ENCODE results near the gene ESPN. TPM values are rescaled to one million over a fixed set of nuclear protein-coding genes. Genes with fewer than 3 reads are reported as not detected.

Gene ESPN
- total and polyA plus RNA-seq, 10 of the 15 experiments (the other 5 are each of a cell fraction or from before 2014, with no cell fraction given) = 0.18 to 0.71 (median 0.59) TPM; not detected in 7

DNA sequence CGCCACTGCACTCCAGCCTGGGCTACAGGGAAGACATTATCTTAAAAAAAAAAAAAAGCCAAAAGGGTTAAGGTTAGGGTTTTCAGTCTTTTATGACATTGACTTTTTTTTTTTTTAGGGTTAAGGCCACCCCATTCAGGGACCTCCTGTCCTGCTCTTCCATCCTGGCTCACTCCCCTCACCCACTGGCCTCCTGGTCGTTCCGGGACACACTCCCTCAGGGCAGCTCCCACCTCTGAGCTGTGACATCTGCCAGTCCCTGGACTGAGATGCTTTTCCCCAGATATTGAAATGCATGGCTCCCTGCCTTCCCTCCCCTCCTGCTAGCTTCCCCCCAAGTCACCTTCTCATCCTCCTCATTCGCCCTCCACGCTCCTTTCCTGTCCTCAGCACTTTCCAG lies 57.2 kb downstream of the ESPN start:
- POLR2A ChIA-PET = interaction anchor here (0.7 kb wide), 1 partner anchor 99 kb away, joined by 3 read pairs; no protein-coding TSS in a partner anchor
- no peak for ATAC-seq
- in situ Hi-C loops (cut with MboI) = loop anchor here (25.0 kb wide), 1 partner anchor 730 kb away; no protein-coding TSS in a partner anchor
- Histone ChIP-seq H3K27me3 (replicated peaks in 1 of 2; ENCODE audit: control insufficient read depth in 2 of 2, insufficient read depth in 2 of 2, low read length in 1 of 2) (peaks cover 2 to 3% of the 10 kb centered on the region in 2 experiments; a peak in 3 of 4 replicates), H3K4me1 (ENCODE audit: control insufficient read depth, insufficient read depth, low read length) (no peaks in the 10 kb centered on the region), H3K79me2 (ENCODE audit: control insufficient read depth, insufficient read depth, low read length) (no peaks in the 10 kb centered on the region), H3K9me3 (replicated peaks; ENCODE audit: control insufficient read depth, insufficient read depth, low read length) (no peaks in the 10 kb centered on the region), H3K36me3 (ENCODE audit: control insufficient read depth in 2 of 2, insufficient read depth in 2 of 2, low read length in 1 of 2) (no peaks in the 10 kb centered on the region), H3K4me3 (no peak overlapping the region), H2AFZ (ENCODE audit: control insufficient read depth, low read depth, low read length) (no peak overlapping the region), H4K20me1 (ENCODE audit: control insufficient read depth, insufficient read depth) (peaks cover 2% of the 10 kb centered on the region; the same call in 1 of the 2 replicates), H3K4me2 (ENCODE audit: control insufficient read depth, insufficient read depth) (no peak overlapping the region), H3K27ac (ENCODE audit: control insufficient read depth, insufficient read depth) (no peak overlapping the region), H3K9ac (ENCODE audit: control insufficient read depth, insufficient read depth, low read length) (no peak overlapping the region)
- intact Hi-C loops (cut with micrococcal nuclease; ENCODE audit: unreplicated experiment) = no loop called here
- WGBS (ENCODE audit: insufficient coverage, insufficient replicate concordance, low lambda C conversion rate, missing lambda C conversion rate) = 17% methylated on average over 5 of the region's 5 CpGs
- FAIRE-seq = no peak
- CTCF ChIA-PET = interaction anchor here (1.3 kb wide), 1 partner anchor 57 kb away, joined by 3 read pairs; the partner anchor contains the start of gene ESPN
- no peak for DNase-seq (ENCODE audit: low read depth, low spot score)
- SMC1A ChIA-PET (ENCODE audit: uncharacterized antibody, unreplicated experiment) = interaction anchor here (1.2 kb wide), 1 partner anchor 58 kb away, joined by 3 read pairs; no protein-coding TSS in a partner anchor
- RAD21 ChIA-PET (ENCODE audit: unreplicated experiment) = no interaction called here
- TF ChIP-seq ZBED1 (IDR thresholded peaks at IDR 0.05; ENCODE audit: borderline replicate concordance) (no peak), HDAC2 (IDR thresholded peaks at IDR 0.05) (no peak), WRNIP1 (IDR thresholded peaks at IDR 0.05; ENCODE audit: borderline replicate concordance, low read depth, low read length) (no peak), CHD4 (IDR thresholded peaks at IDR 0.05) (no peak), NBN (IDR thresholded peaks at IDR 0.05) (no peak), GATAD2B (conservative IDR thresholded peaks at IDR 0.05; ENCODE audit: low read depth) (no peak), ZNF207 (IDR thresholded peaks at IDR 0.05; ENCODE audit: borderline replicate concordance) (no peak), ATF7 (IDR thresholded peaks at IDR 0.05; ENCODE audit: low read depth) (no peak), SREBF1 (IDR thresholded peaks at IDR 0.05; ENCODE audit: low read length) (no peak)
- TF ChIP-seq, protein P1, sequence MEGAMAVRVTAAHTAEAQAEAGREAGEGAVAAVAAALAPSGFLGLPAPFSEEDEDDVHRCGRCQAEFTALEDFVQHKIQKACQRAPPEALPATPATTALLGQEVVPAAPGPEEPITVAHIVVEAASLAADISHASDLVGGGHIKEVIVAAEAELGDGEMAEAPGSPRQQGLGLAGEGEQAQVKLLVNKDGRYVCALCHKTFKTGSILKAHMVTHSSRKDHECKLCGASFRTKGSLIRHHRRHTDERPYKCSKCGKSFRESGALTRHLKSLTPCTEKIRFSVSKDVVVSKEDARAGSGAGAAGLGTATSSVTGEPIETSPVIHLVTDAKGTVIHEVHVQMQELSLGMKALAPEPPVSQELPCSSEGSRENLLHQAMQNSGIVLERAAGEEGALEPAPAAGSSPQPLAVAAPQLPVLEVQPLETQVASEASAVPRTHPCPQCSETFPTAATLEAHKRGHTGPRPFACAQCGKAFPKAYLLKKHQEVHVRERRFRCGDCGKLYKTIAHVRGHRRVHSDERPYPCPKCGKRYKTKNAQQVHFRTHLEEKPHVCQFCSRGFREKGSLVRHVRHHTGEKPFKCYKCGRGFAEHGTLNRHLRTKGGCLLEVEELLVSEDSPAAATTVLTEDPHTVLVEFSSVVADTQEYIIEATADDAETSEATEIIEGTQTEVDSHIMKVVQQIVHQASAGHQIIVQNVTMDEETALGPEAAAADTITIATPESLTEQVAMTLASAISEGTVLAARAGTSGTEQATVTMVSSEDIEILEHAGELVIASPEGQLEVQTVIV (IDR thresholded peaks at IDR 0.05; ENCODE audit: borderline replicate concordance, partially characterized antibody) = no peak
- no TSS peak for BruUV-seq (replicated peaks)

All from GM12878 (cell line).